ENCODE results near the gene DPYSL5.

DPYSL5 gene

DNA sequence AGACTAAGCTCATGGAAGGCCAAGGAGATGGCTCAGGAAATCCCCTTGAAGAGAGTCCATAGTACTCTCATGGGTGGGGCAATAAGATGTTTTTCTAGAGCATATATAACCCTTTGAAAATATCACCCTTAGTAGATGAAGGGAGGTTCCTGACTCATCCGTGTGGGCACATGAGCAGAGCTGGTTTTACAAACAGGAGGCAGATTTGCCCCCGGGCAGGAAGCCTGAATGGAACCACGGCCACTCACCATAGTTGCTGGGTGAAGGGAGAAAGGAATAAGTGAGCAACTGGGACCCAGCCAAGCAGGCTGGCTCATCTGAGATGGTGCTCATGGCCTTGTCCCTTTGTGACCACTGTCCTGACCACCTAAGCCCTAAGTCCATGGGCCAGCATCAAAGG is 93.6 kb downstream of the DPYSL5 start:
- peaks cover 3% of the 10 kb centered on the region for H3K27me3 ChIP-seq (ENCODE audit: insufficient read depth, low read length, poor library complexity)
- H3K4me2 ChIP-seq (ENCODE audit: insufficient read depth, low read length): no peak overlapping the region
- H3K36me3 ChIP-seq (ENCODE audit: insufficient read depth, low read length): no peaks in the 10 kb centered on the region
- no peak for TF ChIP-seq EZH2 (IDR thresholded peaks at IDR 0.05; ENCODE audit: borderline replicate concordance, low read depth, low read length, severe bottlenecking)
- TF ChIP-seq, protein P1, sequence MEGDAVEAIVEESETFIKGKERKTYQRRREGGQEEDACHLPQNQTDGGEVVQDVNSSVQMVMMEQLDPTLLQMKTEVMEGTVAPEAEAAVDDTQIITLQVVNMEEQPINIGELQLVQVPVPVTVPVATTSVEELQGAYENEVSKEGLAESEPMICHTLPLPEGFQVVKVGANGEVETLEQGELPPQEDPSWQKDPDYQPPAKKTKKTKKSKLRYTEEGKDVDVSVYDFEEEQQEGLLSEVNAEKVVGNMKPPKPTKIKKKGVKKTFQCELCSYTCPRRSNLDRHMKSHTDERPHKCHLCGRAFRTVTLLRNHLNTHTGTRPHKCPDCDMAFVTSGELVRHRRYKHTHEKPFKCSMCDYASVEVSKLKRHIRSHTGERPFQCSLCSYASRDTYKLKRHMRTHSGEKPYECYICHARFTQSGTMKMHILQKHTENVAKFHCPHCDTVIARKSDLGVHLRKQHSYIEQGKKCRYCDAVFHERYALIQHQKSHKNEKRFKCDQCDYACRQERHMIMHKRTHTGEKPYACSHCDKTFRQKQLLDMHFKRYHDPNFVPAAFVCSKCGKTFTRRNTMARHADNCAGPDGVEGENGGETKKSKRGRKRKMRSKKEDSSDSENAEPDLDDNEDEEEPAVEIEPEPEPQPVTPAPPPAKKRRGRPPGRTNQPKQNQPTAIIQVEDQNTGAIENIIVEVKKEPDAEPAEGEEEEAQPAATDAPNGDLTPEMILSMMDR (IDR thresholded peaks at IDR 0.05; ENCODE audit: borderline replicate concordance, extremely low read depth, low read length, poor library complexity, severe bottlenecking): no peak
- H3K79me2 ChIP-seq (ENCODE audit: insufficient read depth, low read length): no peaks in the 10 kb centered on the region
- no peak for DNase-seq
- no peak overlapping the region for H3K27ac ChIP-seq (ENCODE audit: low read length)
- no peak overlapping the region for H3K4me3 ChIP-seq (ENCODE audit: low read depth in 1 of 2, low read length in 2 of 2)
- ATAC-seq (ENCODE audit: insufficient read depth, low read depth): no peak
- no peaks in the 10 kb centered on the region for H4K20me1 ChIP-seq (ENCODE audit: insufficient read depth, low read length)
- no peak overlapping the region for H2AFZ ChIP-seq (ENCODE audit: low read depth, low read length)
- H3K4me1 ChIP-seq (ENCODE audit: insufficient read depth, low read length): no peaks in the 10 kb centered on the region
- H3K9ac ChIP-seq (ENCODE audit: low read depth, low read length): no peak overlapping the region
- H3K9me3 ChIP-seq (ENCODE audit: insufficient read depth, low read length, severe bottlenecking): no peaks in the 10 kb centered on the region

DNA sequence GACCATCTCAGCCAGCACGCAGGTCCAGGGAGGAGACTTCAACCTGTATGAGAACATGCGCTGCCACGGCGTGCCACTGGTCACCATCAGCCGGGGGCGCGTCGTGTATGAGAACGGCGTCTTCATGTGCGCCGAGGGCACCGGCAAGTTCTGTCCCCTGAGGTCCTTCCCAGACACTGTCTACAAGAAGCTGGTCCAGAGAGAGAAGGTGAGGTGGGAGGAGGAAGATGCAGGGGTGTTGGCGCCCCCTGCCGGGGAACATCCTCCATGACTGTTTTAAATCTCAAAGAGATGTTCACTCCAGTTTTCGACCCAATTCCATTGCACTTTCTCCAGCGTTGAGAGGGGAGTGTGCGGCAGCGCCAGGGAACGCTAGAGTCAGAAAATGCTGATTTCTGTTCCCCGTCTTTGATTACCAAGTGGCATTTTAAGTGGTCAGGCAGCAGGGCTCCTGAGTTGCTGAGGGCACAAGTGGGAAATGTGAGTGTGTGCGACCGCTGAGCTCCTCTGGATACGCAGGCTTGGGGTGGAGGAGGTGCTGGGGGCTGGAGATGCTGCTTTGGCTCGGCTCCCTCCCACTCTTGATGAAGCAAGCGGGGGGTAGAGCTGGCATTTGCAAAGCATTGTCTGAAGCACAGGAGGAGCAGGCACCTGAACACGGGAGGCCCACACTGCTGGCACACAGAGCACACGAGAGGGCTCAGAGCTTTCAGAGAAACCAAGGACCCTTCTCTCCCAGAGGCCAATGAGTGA is 94.8 kb downstream of the DPYSL5 start:
- H3K4me3 ChIP-seq (ENCODE audit: low read depth in 1 of 2, low read length in 2 of 2): no peak overlapping the region
- H3K27ac ChIP-seq (ENCODE audit: low read length): no peak overlapping the region
- DNase-seq (peak; percentile 53), ATAC-seq (ENCODE audit: insufficient read depth, low read depth) (peak; percentile 71; the same call in 2 of the 3 replicates)
- H3K79me2 ChIP-seq (ENCODE audit: insufficient read depth, low read length): no peaks in the 10 kb centered on the region
- H3K9me3 ChIP-seq (ENCODE audit: insufficient read depth, low read length, severe bottlenecking): no peaks in the 10 kb centered on the region
- no peaks in the 10 kb centered on the region for H3K4me1 ChIP-seq (ENCODE audit: insufficient read depth, low read length)
- H3K9ac ChIP-seq (ENCODE audit: low read depth, low read length): no peak overlapping the region
- no peaks in the 10 kb centered on the region for H3K36me3 ChIP-seq (ENCODE audit: insufficient read depth, low read length)
- H4K20me1 ChIP-seq (ENCODE audit: insufficient read depth, low read length): no peaks in the 10 kb centered on the region
- H3K4me2 ChIP-seq (ENCODE audit: insufficient read depth, low read length): no peak overlapping the region
- no peak overlapping the region for H2AFZ ChIP-seq (ENCODE audit: low read depth, low read length)
- TF ChIP-seq EZH2 (IDR thresholded peaks at IDR 0.05; ENCODE audit: borderline replicate concordance, low read depth, low read length, severe bottlenecking): no peak
- TF ChIP-seq, protein P1 (IDR thresholded peaks at IDR 0.05; ENCODE audit: borderline replicate concordance, extremely low read depth, low read length, poor library complexity, severe bottlenecking): peak; percentile 90
- peaks cover 3% of the 10 kb centered on the region for H3K27me3 ChIP-seq (ENCODE audit: insufficient read depth, low read length, poor library complexity)

DNA sequence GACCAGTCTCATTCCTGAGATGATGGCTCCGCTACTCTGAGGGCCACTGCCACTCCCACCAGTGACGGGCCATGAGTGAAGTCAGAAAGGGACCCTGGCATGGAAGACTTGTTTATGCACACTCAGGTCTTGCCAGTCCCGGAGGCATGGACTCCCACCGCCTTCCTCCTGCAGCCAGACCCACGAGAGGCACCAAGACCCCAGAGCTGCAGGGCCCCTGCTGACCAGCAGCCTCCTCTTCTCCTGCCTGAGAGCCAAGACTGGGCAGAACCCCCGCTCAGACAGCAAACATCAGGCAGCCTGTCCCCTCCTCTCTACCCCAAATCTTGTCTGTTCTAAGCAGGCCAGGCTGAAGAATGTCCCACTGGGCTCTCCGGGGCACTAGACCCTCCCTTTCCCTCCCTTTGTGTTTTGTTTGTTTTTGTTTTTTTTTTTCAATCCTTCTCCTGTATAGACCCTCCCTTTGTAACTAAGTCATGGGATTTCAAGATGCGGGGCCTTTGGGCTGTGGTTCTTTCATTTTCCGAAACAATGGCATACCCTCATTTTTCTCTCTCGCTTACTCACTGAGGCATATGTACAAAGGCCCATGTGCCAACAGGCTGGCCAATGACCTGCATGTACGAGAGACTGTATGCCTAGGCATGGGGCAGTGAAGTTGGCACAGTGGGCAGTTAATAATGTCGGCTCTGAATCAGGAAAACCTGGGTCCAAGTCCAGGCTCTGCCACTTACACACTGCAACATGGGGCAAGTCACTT is 98.2 kb downstream of the DPYSL5 start:
- no peak for DNase-seq
- Histone ChIP-seq H3K4me3 (ENCODE audit: low read depth in 1 of 2, low read length in 2 of 2) (no peak overlapping the region), H3K36me3 (ENCODE audit: insufficient read depth, low read length) (no peaks in the 10 kb centered on the region), H4K20me1 (ENCODE audit: insufficient read depth, low read length) (no peaks in the 10 kb centered on the region), H3K4me2 (ENCODE audit: insufficient read depth, low read length) (no peak overlapping the region), H3K4me1 (ENCODE audit: insufficient read depth, low read length) (no peaks in the 10 kb centered on the region), H3K27ac (ENCODE audit: low read length) (no peak overlapping the region), H3K9ac (ENCODE audit: low read depth, low read length) (no peak overlapping the region), H3K79me2 (ENCODE audit: insufficient read depth, low read length) (no peaks in the 10 kb centered on the region), H3K9me3 (ENCODE audit: insufficient read depth, low read length, severe bottlenecking) (no peaks in the 10 kb centered on the region), H2AFZ (ENCODE audit: low read depth, low read length) (no peak overlapping the region), H3K27me3 (ENCODE audit: insufficient read depth, low read length, poor library complexity) (peaks cover 3% of the 10 kb centered on the region)
- no peak for TF ChIP-seq EZH2 (IDR thresholded peaks at IDR 0.05; ENCODE audit: borderline replicate concordance, low read depth, low read length, severe bottlenecking)
- TF ChIP-seq, protein P1 (IDR thresholded peaks at IDR 0.05; ENCODE audit: borderline replicate concordance, extremely low read depth, low read length, poor library complexity, severe bottlenecking): no peak
- no peak for ATAC-seq (ENCODE audit: insufficient read depth, low read depth)

Data from DND-41 (cell line).